Activated T-cell treated with anti-CD3 and anti-CD28 coated beads, Interleukin-2, amount 50 U/mL, for 72 hours (primary cell): ENCODE results near the gene ZDHHC17. TPM values are rescaled to one million over a fixed set of nuclear protein-coding genes. Genes with fewer than 3 reads are reported as not detected.

ENCODE experiments used
- ATAC-seq, 2 donors: fragments of 150-1000 bp; cut with Tn5 transposase; replicated peaks in 1 of 2; 2 replicates each; pipeline ENCODE4 v1.10.0; 2021; ENCODE audit warnings: moderate library complexity in 2 of 2, mild to moderate bottlenecking in 1 of 2
- DNase-seq, 2 donors: peaks; one replicate each; pipeline ENCODE4 v3.0.0; 2021 to 2022; ENCODE audit warnings: mixed read lengths in 1 of 2
- H3K27ac Mint-ChIP-seq: one replicate; pipeline ENCODE4 v1.8.0; 2022; ENCODE audit warnings: mild to moderate bottlenecking, moderate library complexity, mixed read lengths
- H3K27me3 Mint-ChIP-seq: one replicate; pipeline ENCODE4 v1.8.0; 2022; ENCODE audit warnings: low read depth, mixed read lengths
- H3K36me3 Mint-ChIP-seq, 2 donors: one replicate each; pipeline ENCODE4 v1.8.0; 2022; ENCODE audit warnings: mixed read lengths in 2 of 2, mild to moderate bottlenecking in 1 of 2; ENCODE audit not compliant: insufficient read depth in 2 of 2
- H3K4me1 Mint-ChIP-seq: one replicate; pipeline ENCODE4 v1.8.0; 2022; ENCODE audit warnings: low read depth, mixed read lengths
- H3K4me3 Mint-ChIP-seq, 2 donors: one replicate each; pipeline ENCODE4 v1.8.0; 2022; ENCODE audit warnings: mild to moderate bottlenecking in 2 of 2, mixed read lengths in 2 of 2, moderate library complexity in 2 of 2
- H3K9me3 Mint-ChIP-seq, 2 donors: one replicate each; pipeline ENCODE4 v1.8.0; 2022; ENCODE audit warnings: mixed read lengths in 2 of 2
- total RNA-seq, 2 donors: library from RNA; stranded (reverse); gene quantifications; one replicate each; pipeline ENCODE4 v1.2.3, GENCODE V29; 2022

Gene ZDHHC17
- total RNA-seq, 2 donors from 2014 or later: 26.0 to 28.7 TPM

GRCh38 chr12:76895796-76896195 lies 131.9 kb downstream of the ZDHHC17 start:
- no peak overlapping the region for H3K27ac Mint-ChIP-seq
- ATAC-seq (peak in 1 of 2 donors; percentile 32), DNase-seq (no peak)
- H3K4me3 Mint-ChIP-seq: no peak overlapping the region
- H3K9me3 Mint-ChIP-seq: no peaks in the 10 kb centered on the region
- peaks cover 0 to 1% of the 10 kb centered on the region in 2 donors for H3K36me3 Mint-ChIP-seq
- H3K4me1 Mint-ChIP-seq: peaks cover 17% of the 10 kb centered on the region
- peaks cover 6% of the 10 kb centered on the region for H3K27me3 Mint-ChIP-seq

- no peak for DNase-seq
- ATAC-seq: no peak
- Mint-ChIP-seq H3K9me3 (no peaks in the 10 kb centered on the region), H3K4me1 (peaks cover 13% of the 10 kb centered on the region), H3K36me3 (peaks cover 0 to 1% of the 10 kb centered on the region in 2 donors), H3K27me3 (peaks cover 6% of the 10 kb centered on the region), H3K4me3 (no peak overlapping the region), H3K27ac (no peak overlapping the region)
These were observed 132.4 kb downstream of the ZDHHC17 start for GRCh38 chr12:76896274-76896673.

- no peak overlapping the region for H3K27ac Mint-ChIP-seq
- H3K9me3 Mint-ChIP-seq: no peaks in the 10 kb centered on the region
- H3K27me3 Mint-ChIP-seq: no peaks in the 10 kb centered on the region
- DNase-seq: no peak
- H3K4me1 Mint-ChIP-seq: peaks cover 13% of the 10 kb centered on the region
- no peak for ATAC-seq
- H3K4me3 Mint-ChIP-seq: no peak overlapping the region
- peaks cover 0 to 1% of the 10 kb centered on the region in 2 donors for H3K36me3 Mint-ChIP-seq
These were observed 134.5 kb downstream of the ZDHHC17 start for GRCh38 chr12:76898442-76898841.

- no peak for ATAC-seq
- Mint-ChIP-seq H3K27ac (no peak overlapping the region), H3K9me3 (no peaks in the 10 kb centered on the region), H3K4me3 (no peak overlapping the region), H3K36me3 (no peaks in the 10 kb centered on the region), H3K27me3 (no peaks in the 10 kb centered on the region), H3K4me1 (peaks cover 13% of the 10 kb centered on the region)
- no peak for DNase-seq
These were observed 135.6 kb downstream of the ZDHHC17 start for GRCh38 chr12:76899522-76899921.

GRCh38 chr12:76901628-76902380 lies 137.9 kb downstream of the ZDHHC17 start:
- no peaks in the 10 kb centered on the region for H3K36me3 Mint-ChIP-seq
- ATAC-seq (no peak), DNase-seq (no peak)
- peaks cover 13% of the 10 kb centered on the region for H3K4me1 Mint-ChIP-seq
- no peak overlapping the region for H3K27ac Mint-ChIP-seq
- H3K9me3 Mint-ChIP-seq: no peaks in the 10 kb centered on the region
- H3K27me3 Mint-ChIP-seq: no peaks in the 10 kb centered on the region
- peak overlapping the region in 1 of 2 donors; percentile 47 for H3K4me3 Mint-ChIP-seq

Other genes with a start within 250 kb of the ZDHHC17 start
- 10 to 100 TPM; 75.0 to 75.6 TPM for gene OSBPL8, start 204.3 kb upstream of the ZDHHC17 start, total RNA-seq
- gene CSRP2, start 114.9 kb downstream of the ZDHHC17 start, total RNA-seq: 1 to 10 TPM in 1 of 2 donors, under 1 TPM in 1; 0.65 to 3.3 TPM